Measurements from ENCODE around the gene IL1F10.
"Not testable (repeated sequence)": the region's sequence is repeated elsewhere in the genome, so short reads cannot be mapped to it uniquely, and the experiment has no call there.

The IL1F10 gene

GRCh38 chr2:113084249-113085000 is 16.7 kb downstream of the IL1F10 start:
- no peak for DNase-seq

- no peak for DNase-seq
Measured at GRCh38 chr2:113085542-113085941, 17.8 kb downstream of the IL1F10 start.

- no peak for DNase-seq
Measured at GRCh38 chr2:113088213-113088992, 20.6 kb downstream of the IL1F10 start.

- DNase-seq: no peak
Measured at GRCh38 chr2:113089916-113090315, 22.1 kb downstream of the IL1F10 start.

GRCh38 chr2:113091231-113091896 is 23.6 kb downstream of the IL1F10 start:
- DNase-seq: no peak

- no peak for DNase-seq
Measured at GRCh38 chr2:113092864-113093612, 25.3 kb downstream of the IL1F10 start.

- DNase-seq: no peak
Measured at GRCh38 chr2:113093613-113093977, 25.8 kb downstream of the IL1F10 start.

GRCh38 chr2:113096306-113096705 is 28.5 kb downstream of the IL1F10 start:
- DNase-seq: not testable (repeated sequence)

- DNase-seq: not testable (repeated sequence)
Measured at GRCh38 chr2:113096842-113097618, 29.3 kb downstream of the IL1F10 start.

- DNase-seq: no peak
Measured at GRCh38 chr2:113098041-113098440, 30.3 kb downstream of the IL1F10 start.

- no peak for DNase-seq
Measured at GRCh38 chr2:113098532-113098931, 30.8 kb downstream of the IL1F10 start.

- no peak for DNase-seq
Measured at GRCh38 chr2:113102133-113102532, 34.4 kb downstream of the IL1F10 start.

- no peak for DNase-seq
Measured at GRCh38 chr2:113103277-113103676, 35.5 kb downstream of the IL1F10 start.

GRCh38 chr2:113104054-113104611 is 36.4 kb downstream of the IL1F10 start:
- no peak for DNase-seq

- DNase-seq: no peak
Measured at GRCh38 chr2:113105047-113105785, 37.4 kb downstream of the IL1F10 start.

GRCh38 chr2:113111121-113111520 is 43.4 kb downstream of the IL1F10 start:
- no peak for DNase-seq

- no peak for DNase-seq
Measured at GRCh38 chr2:113111823-113112287, 44.1 kb downstream of the IL1F10 start.

GRCh38 chr2:113112441-113112840 is 44.7 kb downstream of the IL1F10 start:
- DNase-seq: no peak

GRCh38 chr2:113112871-113113270 is 45.1 kb downstream of the IL1F10 start:
- DNase-seq: no peak

- DNase-seq: no peak
Measured at GRCh38 chr2:113113807-113114206, 46.0 kb downstream of the IL1F10 start.
